ENCODE results near the gene SMYD5. TPM values are rescaled to one million over a fixed set of nuclear protein-coding genes. Genes with fewer than 3 reads are reported as not detected.

SMYD5 gene
- total and polyA plus RNA-seq, 2 donors (not counting 3 experiments of a cell fraction or from before 2014, with no cell fraction given), result 16.2 to 31.7 TPM

GRCh38 chr2:73174941-73175662, 38.9 kb upstream of the SMYD5 start:
- TF ChIP-seq FOS (IDR thresholded peaks at IDR 0.05; ENCODE audit: borderline replicate concordance, insufficient read depth, low read length), result no peak
- TF ChIP-seq POLR2AphosphoS5 (IDR thresholded peaks at IDR 0.05; ENCODE audit: insufficient read depth, low read depth, low read length), result no peak
- TF ChIP-seq JUN (IDR thresholded peaks at IDR 0.05; ENCODE audit: borderline replicate concordance, insufficient read depth, insufficient read length, low read depth), result no peak
- no peak for TF ChIP-seq CTCF (IDR thresholded peaks at IDR 0.05; ENCODE audit: extremely low read depth in 1 of 2, insufficient read depth in 1 of 2, low read depth in 1 of 2, low read length in 2 of 2)
- no peak for TF ChIP-seq GATA2 (IDR thresholded peaks at IDR 0.05; ENCODE audit: insufficient read depth, insufficient read length, low read depth, low read length)
- no peak for TF ChIP-seq EZH2 (IDR thresholded peaks at IDR 0.05; ENCODE audit: borderline replicate concordance, low read depth, low read length, severe bottlenecking)
- TF ChIP-seq MAX (IDR thresholded peaks at IDR 0.05; ENCODE audit: insufficient read depth, insufficient read length), result no peak
- TF ChIP-seq POLR2A (IDR thresholded peaks at IDR 0.05; ENCODE audit: low read depth, low read length), result no peak
- no peak for TF ChIP-seq MYC (IDR thresholded peaks at IDR 0.05; ENCODE audit: low read depth, low read length)
- Histone ChIP-seq H3K9ac (replicated peaks; ENCODE audit: extremely low read depth, insufficient read depth, low read length) (peak overlapping the region; percentile 29), H3K27ac (ENCODE audit: insufficient read depth, low read depth, low read length) (no peak overlapping the region), H2AFZ (ENCODE audit: low read depth, low read length) (peak overlapping the region; percentile 80), H3K36me3 (ENCODE audit: control insufficient read depth in 2 of 2, extremely low read depth in 1 of 2, insufficient read depth in 2 of 2, low read length in 2 of 2) (no peaks in the 10 kb centered on the region), H3K9me3 (replicated peaks; ENCODE audit: control insufficient read depth, insufficient read depth, low read length) (no peaks in the 10 kb centered on the region), H3K79me2 (ENCODE audit: control insufficient read depth, insufficient read depth, low read length) (no peaks in the 10 kb centered on the region), H3K9me1 (replicated peaks; ENCODE audit: control insufficient read depth, extremely low read depth, insufficient read depth, low read length) (no peaks in the 10 kb centered on the region), H3K4me2 (ENCODE audit: insufficient read depth, low read length) (peak overlapping the region; percentile 24), H3K4me3 (replicated peaks in 1 of 3; ENCODE audit: insufficient read depth in 1 of 3, low read depth in 1 of 3, low read length in 3 of 3) (peak overlapping the region in 2 of 3 experiments; percentile 3 to 17), H4K20me1 (replicated peaks; ENCODE audit: control insufficient read depth, extremely low read depth, insufficient read depth, low read length) (no peaks in the 10 kb centered on the region), H3K27me3 (ENCODE audit: control insufficient read depth in 2 of 2, insufficient read depth in 2 of 2, low read length in 2 of 2) (peaks cover 4 to 10% of the 10 kb centered on the region in 2 experiments), H3K4me1 (ENCODE audit: control insufficient read depth, extremely low read depth, insufficient read depth, low read length) (peaks cover 32% of the 10 kb centered on the region)
- intact Hi-C loops (cut with micrococcal nuclease), result loop anchor here (5.0 kb wide), 1 partner anchor 398 kb away; no protein-coding TSS in a partner anchor
- POLR2A ChIA-PET, result no interaction called here
- dilution Hi-C loops (cut with MboI; ENCODE audit: extremely low pct_ligation_motif_present, low sequenced_read_pairs), result no loop called here
- no TSS peak for BruUV-seq (replicated peaks)
- FAIRE-seq (no peak), DNase-seq (ENCODE audit: low read depth, low spot score) (no peak)
- CTCF ChIA-PET, result interaction anchor here (0.6 to 4.2 kb wide), 7 partner anchors 11 to 288 kb away, joined by 3 to 261 read pairs (median 11); partner anchors contain the start of gene SPR
